Sigmoid colon (tissue), 4 donors: ENCODE results near the gene CD300H.

ENCODE experiments used
- POLR2A ChIP-seq, 2 donors: fragments of 450-650 bp; IDR thresholded peaks; one replicate each; pipeline ENCODE4 v1.6.1; 2016; ENCODE audit warnings: antibody characterized with exemption in 2 of 2, mild to moderate bottlenecking in 2 of 2, moderate library complexity in 2 of 2
- POLR2AphosphoS5 ChIP-seq, 4 donors: sonication (generic); formaldehyde crosslinking; IDR thresholded peaks; one replicate each; pipeline ENCODE4 v1.6.1; 2017; ENCODE audit warnings: antibody characterized with exemption in 4 of 4
- TF ChIP-seq, protein P1 (sequence below), 4 experiments: fragments of 450-650 bp in 3 of 4; fragments of 200-600 bp in 1 of 4; IDR thresholded peaks; one replicate each; pipeline ENCODE4 v1.5.1; 2016 to 2019; ENCODE audit warnings: antibody characterized with exemption in 4 of 4, mild to moderate bottlenecking in 3 of 4, moderate library complexity in 2 of 4

GRCh38 chr17:74558882-74559519 lies 8.3 kb downstream of the CD300H start:
- TF ChIP-seq, protein P1, sequence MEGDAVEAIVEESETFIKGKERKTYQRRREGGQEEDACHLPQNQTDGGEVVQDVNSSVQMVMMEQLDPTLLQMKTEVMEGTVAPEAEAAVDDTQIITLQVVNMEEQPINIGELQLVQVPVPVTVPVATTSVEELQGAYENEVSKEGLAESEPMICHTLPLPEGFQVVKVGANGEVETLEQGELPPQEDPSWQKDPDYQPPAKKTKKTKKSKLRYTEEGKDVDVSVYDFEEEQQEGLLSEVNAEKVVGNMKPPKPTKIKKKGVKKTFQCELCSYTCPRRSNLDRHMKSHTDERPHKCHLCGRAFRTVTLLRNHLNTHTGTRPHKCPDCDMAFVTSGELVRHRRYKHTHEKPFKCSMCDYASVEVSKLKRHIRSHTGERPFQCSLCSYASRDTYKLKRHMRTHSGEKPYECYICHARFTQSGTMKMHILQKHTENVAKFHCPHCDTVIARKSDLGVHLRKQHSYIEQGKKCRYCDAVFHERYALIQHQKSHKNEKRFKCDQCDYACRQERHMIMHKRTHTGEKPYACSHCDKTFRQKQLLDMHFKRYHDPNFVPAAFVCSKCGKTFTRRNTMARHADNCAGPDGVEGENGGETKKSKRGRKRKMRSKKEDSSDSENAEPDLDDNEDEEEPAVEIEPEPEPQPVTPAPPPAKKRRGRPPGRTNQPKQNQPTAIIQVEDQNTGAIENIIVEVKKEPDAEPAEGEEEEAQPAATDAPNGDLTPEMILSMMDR (IDR thresholded peaks at IDR 0.05): no peak
- no peak for TF ChIP-seq POLR2AphosphoS5 (IDR thresholded peaks at IDR 0.05)
- TF ChIP-seq POLR2A (IDR thresholded peaks at IDR 0.05): no peak
